Glutamatergic neuron (in vitro differentiated cells): ENCODE measurements around the gene ATAD2B. TPM values are rescaled to one million over a fixed set of nuclear protein-coding genes. Genes with fewer than 3 reads are reported as not detected.

ENCODE experiments used
- DNase-seq: peaks from one replicate; pipeline ENCODE4 v3.0.0; 2022
- H3K27ac Mint-ChIP-seq: one replicate; pipeline ENCODE4 v1.8.0; 2020; ENCODE audit warnings: mild to moderate bottlenecking, mixed read lengths, inconsistent platforms; ENCODE audit not compliant: unreplicated experiment
- H3K27me3 Mint-ChIP-seq: one replicate; pipeline ENCODE4 v1.8.0; 2020; ENCODE audit warnings: mild to moderate bottlenecking, moderate library complexity, mixed read lengths, inconsistent platforms; ENCODE audit not compliant: unreplicated experiment
- H3K36me3 Mint-ChIP-seq: one replicate; pipeline ENCODE4 v1.8.0; 2020; ENCODE audit warnings: mild to moderate bottlenecking, mixed read lengths, inconsistent platforms; ENCODE audit not compliant: unreplicated experiment
- H3K4me1 Mint-ChIP-seq: one replicate; pipeline ENCODE4 v1.8.0; 2020; ENCODE audit warnings: mild to moderate bottlenecking, low read depth, mixed read lengths, inconsistent platforms; ENCODE audit not compliant: unreplicated experiment
- H3K4me3 Mint-ChIP-seq: one replicate; pipeline ENCODE4 v1.8.0; 2020; ENCODE audit warnings: mild to moderate bottlenecking, mixed read lengths, inconsistent platforms; ENCODE audit not compliant: unreplicated experiment
- H3K9me3 Mint-ChIP-seq: one replicate; pipeline ENCODE4 v1.8.0; 2020; ENCODE audit warnings: mild to moderate bottlenecking, moderate library complexity, mixed read lengths, inconsistent platforms; ENCODE audit not compliant: unreplicated experiment
- total RNA-seq: library from RNA; stranded (reverse); fragmentation: NEBNext Ultra II Directional; extraction: Animal tissue kit (Norgen Biotek cat#: 25700); gene quantifications from one replicate; pipeline ENCODE4 v1.2.1, GENCODE V29; 2021; ENCODE audit not compliant: unreplicated experiment
- TF ChIP-seq, protein P1 (sequence below): fragments of 200-600 bp; sonication (generic); IDR thresholded peaks from one replicate; pipeline ENCODE4 v1.5.0; 2021; ENCODE audit not compliant: partially characterized antibody, unreplicated experiment

Gene ATAD2B
- total RNA-seq, 1 donor from 2014 or later: 108 TPM

DNA sequence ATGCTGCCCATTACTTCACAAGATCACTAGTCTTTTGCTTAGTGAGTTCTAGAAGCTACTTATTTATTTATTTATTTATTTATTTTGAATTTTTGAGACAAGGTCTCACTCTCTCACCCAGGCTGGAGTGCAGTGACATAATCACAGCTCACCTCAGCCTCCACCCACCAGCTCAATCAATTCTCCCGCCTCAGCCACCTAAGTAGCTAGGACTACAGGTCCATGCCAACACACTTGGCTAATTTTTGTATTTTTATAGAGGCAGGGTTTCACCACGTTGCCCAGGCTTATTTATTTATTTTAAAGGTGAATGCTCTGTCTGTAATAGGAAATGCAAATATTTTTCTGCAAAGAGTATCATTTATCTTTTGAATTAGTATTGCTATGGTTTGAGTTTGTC is 67.7 kb downstream of the ATAD2B start:
- DNase-seq: no peak
- no peak overlapping the region for H3K4me3 Mint-ChIP-seq
- no peaks in the 10 kb centered on the region for H3K36me3 Mint-ChIP-seq
- H3K9me3 Mint-ChIP-seq: peaks cover under 1% of the 10 kb centered on the region
- no peak overlapping the region for H3K27ac Mint-ChIP-seq
- TF ChIP-seq, protein P1, sequence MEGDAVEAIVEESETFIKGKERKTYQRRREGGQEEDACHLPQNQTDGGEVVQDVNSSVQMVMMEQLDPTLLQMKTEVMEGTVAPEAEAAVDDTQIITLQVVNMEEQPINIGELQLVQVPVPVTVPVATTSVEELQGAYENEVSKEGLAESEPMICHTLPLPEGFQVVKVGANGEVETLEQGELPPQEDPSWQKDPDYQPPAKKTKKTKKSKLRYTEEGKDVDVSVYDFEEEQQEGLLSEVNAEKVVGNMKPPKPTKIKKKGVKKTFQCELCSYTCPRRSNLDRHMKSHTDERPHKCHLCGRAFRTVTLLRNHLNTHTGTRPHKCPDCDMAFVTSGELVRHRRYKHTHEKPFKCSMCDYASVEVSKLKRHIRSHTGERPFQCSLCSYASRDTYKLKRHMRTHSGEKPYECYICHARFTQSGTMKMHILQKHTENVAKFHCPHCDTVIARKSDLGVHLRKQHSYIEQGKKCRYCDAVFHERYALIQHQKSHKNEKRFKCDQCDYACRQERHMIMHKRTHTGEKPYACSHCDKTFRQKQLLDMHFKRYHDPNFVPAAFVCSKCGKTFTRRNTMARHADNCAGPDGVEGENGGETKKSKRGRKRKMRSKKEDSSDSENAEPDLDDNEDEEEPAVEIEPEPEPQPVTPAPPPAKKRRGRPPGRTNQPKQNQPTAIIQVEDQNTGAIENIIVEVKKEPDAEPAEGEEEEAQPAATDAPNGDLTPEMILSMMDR: no peak
- no peaks in the 10 kb centered on the region for H3K4me1 Mint-ChIP-seq
- H3K27me3 Mint-ChIP-seq: peaks cover 2% of the 10 kb centered on the region

- Mint-ChIP-seq H3K4me3 (no peak overlapping the region), H3K4me1 (no peaks in the 10 kb centered on the region), H3K36me3 (no peaks in the 10 kb centered on the region), H3K9me3 (no peaks in the 10 kb centered on the region), H3K27ac (no peak overlapping the region), H3K27me3 (no peaks in the 10 kb centered on the region)
- no peak for DNase-seq
- TF ChIP-seq, protein P1: no peak
These were observed 76.2 kb downstream of the ATAD2B start for GRCh38 chr2:23850564-23851256.

DNA sequence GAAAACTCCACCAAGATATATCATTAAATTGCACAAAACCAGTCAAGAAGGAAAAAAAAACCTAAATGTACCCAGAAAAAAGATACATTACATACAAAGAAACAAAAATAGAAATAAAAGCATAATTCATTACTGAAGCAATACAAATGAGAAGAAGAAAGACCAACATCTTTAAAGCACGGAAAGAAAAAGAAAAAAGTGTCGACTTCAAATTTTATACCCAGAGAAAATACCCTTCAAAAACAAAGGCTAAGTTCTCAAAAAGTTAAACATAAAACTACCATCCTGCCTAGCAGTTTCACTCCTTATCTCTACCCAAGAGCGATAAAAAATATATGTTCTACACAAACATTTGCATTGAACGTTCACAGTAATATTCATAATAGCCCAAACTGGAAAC is 82.0 kb downstream of the ATAD2B start:
- DNase-seq: no peak
- TF ChIP-seq, protein P1: no peak
- H3K27ac Mint-ChIP-seq: no peak overlapping the region
- peaks cover 3% of the 10 kb centered on the region for H3K4me1 Mint-ChIP-seq
- no peak overlapping the region for H3K4me3 Mint-ChIP-seq
- H3K36me3 Mint-ChIP-seq: peaks cover 12% of the 10 kb centered on the region
- peaks cover 2% of the 10 kb centered on the region for H3K9me3 Mint-ChIP-seq
- peaks cover 2% of the 10 kb centered on the region for H3K27me3 Mint-ChIP-seq

DNA sequence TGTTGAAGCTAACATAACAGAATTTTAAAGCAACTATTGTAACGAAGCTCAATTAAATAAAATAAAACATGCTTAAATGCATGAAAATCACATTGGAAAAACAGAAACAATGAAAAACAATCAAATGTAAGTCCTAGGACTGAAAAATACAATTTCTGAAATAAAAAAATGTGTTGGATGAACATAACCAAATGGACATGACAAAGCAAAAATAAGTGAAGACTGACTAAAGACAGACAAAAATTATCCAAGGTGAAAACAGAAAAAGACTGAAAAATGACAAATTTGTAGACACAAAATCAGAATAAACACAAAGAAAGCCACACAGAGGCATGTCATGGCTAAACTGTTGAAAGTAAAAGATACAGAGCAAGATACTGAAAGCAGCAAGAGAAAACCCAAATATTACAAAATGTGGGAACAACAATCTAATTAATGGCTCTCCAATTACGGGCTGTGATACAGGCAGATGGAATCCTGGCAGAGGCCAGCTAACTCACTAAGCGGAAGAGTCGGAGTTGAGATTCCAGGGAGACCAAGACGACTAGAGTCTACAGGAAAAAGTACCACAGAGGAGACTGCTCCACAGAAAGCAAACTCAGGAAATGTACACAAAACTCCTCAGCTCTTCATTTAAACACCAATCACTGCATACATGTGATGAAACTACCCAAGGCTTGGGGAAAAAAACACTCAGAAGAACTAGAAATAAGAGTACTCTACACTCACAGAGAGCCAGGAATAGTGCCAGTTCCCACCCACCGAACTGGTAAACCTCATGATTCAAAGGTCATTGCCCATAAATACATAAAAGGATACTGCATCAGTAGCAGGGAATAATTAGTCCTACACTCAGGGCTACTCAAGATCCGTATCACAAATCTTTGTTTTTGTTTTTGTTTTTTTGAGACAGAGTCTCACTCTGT is 83.6 kb downstream of the ATAD2B start:
- Mint-ChIP-seq H3K9me3 (peaks cover 2% of the 10 kb centered on the region), H3K27ac (no peak overlapping the region), H3K4me1 (peaks cover 3% of the 10 kb centered on the region), H3K4me3 (no peak overlapping the region), H3K36me3 (peaks cover 12% of the 10 kb centered on the region), H3K27me3 (peaks cover 2% of the 10 kb centered on the region)
- no peak for DNase-seq
- TF ChIP-seq, protein P1: no peak
